KG1 (cell line): ENCODE data around the gene GALNT12.

Experiments
- DNase-seq: peaks from one replicate; lab custom pipeline; 2025; lab: John Stamatoyannopoulos, UW

GALNT12 gene

DNA sequence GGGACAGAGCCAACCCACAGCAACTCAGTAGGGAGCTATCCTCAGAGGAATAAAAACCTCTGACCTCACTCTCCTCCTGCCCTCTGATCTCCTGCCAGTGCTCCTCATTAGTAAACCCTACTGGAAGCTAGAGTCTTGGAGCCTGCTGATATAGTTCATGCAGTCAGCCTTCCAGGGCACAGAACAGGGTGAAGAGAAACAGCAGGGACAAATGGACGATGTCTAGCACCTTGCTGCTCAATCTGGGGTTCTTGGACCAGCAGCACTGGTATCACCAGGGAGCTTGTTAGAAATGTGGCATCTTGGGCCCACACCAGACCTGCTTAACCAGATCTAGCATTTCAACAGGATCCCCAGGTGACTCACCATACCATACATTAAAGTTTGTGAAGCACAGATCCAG lies 5.5 kb upstream of the GALNT12 start:
- no peak for DNase-seq

GRCh38 chr9:98804083-98804482 lies 3.4 kb upstream of the GALNT12 start:
- no peak for DNase-seq

DNA sequence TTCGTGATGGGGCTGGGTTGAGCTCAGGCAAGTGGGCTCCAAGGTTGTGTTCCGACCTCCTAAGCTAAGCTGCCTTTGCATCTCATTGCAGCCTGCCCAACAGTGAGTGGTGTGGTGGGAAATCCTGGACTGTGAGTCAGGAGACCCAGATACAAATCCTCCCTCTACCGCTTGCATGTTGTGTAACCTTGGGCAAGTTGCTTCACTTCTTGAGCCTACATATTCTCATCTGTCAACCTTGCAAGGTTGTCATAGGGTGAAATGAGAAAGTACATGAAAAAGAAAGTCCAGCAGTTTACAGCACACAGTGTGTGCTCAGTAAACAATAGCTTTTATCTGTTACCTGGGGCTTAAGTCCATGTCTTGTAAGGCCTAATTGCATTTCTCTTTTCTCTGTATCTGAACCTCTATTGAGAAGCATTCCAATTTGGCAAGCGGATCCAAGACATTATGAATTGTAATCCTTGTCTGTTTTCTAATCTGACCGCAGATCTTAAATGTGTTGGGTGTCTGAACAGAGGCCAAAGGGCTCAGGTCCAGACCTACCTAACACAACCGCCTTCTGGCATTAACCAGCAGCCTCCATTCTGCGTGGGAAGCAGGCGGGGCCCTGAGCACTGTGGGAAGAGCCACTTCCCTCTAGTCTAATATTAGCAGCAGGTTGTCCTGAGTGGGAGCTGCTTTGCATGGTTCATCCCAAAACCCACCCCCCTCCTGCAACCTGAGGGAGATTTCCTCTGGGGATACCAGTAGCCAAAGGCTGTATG lies 1.8 kb upstream of the GALNT12 start:
- DNase-seq, result no peak

GRCh38 chr9:98806394-98807035 lies 955 bp upstream of the GALNT12 start:
- DNase-seq, result no peak

- DNase-seq, result no peak
Observed at GRCh38 chr9:98807814-98808195, 335 bp downstream of the GALNT12 start.

DNA sequence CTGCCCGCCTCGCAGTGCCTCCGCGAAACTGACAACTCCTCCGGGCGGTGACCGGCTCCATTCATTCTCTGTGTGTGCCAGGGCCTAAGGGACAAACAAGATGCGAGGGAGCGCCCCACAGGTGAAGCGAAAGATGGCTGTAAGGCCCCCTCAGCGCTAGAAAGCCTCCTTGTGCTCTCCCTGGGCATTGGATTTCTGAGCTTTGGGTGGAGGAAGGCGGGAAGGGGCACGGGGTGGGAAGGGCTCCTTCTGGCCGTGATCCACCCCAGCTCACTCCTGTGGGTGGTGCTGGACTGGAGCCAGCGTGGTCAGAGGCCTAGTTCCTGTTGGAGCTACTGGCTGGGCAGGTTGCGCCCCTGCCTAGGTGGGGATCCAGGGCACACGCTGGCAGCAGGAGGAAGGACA lies 943 bp downstream of the GALNT12 start:
- no peak for DNase-seq

GRCh38 chr9:98808875-98809274 lies 1.4 kb downstream of the GALNT12 start:
- no peak for DNase-seq

DNA sequence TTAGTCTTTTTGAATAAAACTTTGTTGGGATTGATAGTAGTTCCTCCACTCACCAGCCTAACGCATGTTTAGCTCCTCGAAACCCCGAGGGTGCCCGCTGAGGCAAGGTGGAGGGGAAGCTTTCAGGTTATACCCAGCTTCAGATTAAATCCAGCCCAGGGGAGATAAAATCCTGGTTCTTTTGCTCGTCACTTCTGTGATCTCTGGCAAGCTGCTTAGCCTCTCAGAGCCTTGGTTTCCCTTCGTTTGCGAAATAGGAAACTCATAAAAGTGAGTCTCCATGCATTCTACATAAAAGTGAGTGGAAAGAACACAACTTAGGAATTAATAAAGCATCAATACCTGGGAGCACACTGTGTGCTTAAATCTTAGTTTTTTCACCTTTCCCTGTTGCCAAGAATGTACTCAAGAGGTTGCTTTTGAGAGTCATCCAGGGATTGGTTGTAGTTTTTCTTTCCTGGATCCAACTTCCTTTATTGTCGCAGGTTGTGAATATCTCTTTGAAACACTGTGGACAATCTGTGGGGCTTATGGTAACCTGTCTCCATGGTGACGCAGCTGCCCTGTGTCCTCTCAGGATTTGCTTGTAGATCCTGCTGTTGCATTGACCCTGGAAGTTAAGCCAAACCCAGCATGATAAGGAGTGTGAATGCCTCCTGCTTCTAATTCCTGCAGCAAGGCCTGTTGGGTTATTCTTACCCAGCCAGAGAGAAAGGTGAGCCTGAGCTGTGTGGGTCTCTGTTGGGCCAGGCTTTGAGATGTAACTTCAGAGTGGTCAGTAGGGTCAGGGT lies 2.0 kb downstream of the GALNT12 start:
- DNase-seq, result no peak

DNA sequence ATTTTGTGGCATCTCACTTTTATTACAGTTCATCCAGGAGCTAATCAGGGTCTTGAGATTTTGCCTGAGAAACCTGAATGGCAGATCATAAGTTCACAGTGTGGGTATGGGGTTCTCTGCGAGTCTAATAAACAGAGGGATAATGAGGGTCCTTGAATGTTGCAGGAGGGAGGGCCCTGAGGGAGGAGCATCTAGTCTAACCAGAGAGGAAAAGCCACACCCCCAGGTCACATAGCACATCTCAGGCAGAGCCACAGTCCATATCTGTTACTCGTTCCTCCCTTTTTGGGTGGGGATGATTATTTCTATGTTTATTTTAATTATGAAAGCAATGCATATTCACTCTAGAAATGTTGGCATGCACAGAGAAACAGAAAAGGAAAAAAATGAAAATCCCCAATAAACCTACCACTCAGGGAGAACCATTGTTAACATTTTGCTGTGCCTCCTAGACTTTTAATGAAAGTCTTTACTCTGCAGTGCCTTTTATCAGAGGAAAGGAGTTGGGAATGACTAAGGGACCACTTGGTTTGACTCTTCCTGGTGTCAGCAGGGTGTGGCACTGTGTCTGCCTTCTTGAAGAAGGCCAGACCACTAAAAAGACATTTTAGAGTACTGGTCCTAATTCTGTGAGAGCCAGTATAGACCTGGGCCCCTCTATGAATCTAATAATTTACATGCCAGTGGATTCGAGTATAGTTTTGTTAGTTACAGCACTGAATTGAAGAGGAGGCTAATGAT lies 2.8 kb downstream of the GALNT12 start:
- no peak for DNase-seq

- no peak for DNase-seq
Observed at GRCh38 chr9:98811051-98811650, 3.7 kb downstream of the GALNT12 start.

DNA sequence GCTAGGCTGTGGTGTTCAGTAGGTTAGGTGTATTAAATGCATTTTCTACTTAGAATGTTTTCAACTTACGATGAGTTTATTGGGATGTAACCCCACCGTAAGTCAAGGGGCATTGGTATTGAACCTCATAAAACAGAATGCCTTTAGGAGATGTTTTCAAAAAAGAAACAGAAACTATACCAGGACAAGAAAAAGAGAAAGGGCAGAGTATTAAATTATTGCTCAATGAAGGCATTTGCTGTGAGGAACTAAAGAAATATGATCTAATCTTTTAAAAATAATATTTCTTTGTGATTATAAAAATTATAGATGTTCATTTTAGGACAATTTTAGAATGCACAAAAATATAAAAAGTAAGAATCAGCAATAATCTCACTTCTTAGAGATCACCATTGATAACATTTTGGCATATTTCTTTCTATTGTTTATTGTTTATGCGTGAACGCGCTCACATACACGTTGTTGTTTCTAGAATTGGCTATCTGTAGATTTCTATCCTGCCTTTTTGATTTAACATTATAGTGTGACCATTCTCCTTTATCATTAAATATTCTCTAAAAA lies 8.0 kb downstream of the GALNT12 start:
- no peak for DNase-seq

DNA sequence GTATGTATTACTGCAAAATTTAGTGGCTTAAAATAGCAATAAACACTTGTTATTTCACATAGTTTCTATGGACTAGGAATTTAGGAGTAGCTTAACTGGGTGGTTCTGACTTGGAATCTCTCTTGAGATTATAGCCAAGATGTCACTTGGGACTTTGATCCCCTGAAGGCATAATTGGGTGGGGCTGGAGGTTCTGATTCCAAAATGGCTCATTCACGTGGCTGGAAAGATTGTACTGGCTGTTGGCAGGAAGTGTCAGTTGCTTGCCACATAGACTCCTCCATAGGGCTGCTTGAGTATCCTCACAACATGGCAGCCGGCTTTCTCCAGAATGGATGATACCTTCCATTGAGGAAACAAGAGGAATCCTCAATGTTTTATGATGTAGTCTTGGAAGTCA lies 11.3 kb downstream of the GALNT12 start:
- no peak for DNase-seq

- DNase-seq, result no peak
Observed at GRCh38 chr9:98819231-98819630, 11.8 kb downstream of the GALNT12 start.

- DNase-seq, result no peak
Observed at GRCh38 chr9:98821831-98822230, 14.4 kb downstream of the GALNT12 start.

- DNase-seq, result no peak
Observed at GRCh38 chr9:98822661-98823060, 15.2 kb downstream of the GALNT12 start.

DNA sequence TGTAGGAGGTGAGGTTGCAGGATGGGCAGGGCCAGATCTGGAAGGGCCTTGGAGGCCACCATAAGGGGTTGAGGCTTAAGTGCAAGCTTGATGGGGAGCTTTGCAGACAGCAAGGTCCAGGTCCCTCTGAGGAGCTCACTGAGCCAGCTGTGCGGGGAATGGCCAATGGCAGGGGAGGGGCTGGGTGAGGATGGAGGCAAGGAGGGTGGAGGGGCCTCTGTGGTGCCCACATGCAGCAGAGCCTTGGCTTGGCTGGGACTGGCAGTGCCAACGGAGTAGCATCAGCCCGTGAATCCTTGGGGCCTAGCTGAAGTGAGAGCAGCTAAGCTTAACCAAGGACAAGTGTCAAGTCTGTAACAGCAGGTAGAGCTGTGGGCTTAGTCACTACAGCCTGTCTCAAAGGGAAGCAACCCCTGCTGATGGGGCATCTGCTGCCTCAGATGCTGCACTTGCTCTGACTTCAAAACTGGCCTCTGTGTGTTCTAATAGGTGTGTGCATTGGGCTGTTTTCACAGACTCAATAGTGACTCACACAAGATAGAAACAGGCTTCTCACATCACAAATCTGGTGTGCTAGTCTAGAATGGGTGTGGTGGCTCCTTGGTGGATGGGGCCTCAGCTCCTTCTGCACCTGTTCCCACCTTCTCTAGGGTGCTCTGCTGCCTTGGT lies 16.3 kb downstream of the GALNT12 start:
- DNase-seq, result no peak

GRCh38 chr9:98825414-98825813 lies 17.9 kb downstream of the GALNT12 start:
- DNase-seq, result no peak

GRCh38 chr9:98826716-98827115 lies 19.2 kb downstream of the GALNT12 start:
- DNase-seq, result no peak

DNA sequence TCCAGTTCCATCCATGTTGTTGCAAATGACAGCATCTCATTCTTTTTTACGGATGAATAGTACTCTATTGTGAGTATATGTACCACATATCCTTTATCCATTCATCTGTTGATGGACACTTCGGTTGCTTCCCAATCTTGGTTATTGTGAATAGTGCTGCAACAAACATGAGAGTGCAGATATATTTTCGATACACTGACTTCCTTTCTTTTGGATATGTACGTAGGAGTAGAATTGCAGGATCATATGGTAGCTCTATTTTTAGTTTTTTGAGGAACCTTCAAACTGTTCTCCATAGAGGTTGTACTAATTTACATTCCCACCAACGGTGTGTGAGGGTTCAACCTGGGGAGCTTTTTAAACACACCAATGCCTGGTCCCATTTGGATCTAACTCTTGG lies 22.3 kb downstream of the GALNT12 start:
- DNase-seq, result no peak

DNA sequence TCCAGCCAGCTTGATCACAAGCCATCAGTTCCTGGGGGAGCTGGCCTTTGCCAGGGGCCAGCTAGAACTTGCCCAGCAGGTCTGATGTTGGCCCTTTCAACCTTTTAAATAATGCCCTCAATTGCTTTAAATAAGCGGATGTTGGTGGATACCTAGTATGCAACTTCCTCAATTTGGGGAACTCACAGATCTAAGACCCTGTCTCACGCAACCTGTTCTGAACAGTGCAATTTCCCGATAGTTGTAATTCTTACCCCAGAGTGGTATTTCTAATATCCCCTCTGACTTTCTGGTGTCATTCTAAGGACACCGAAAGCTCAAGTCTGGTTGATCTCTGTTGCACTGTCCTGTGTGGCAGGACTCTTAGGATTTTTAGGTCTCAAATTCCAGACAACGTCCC lies 23.1 kb downstream of the GALNT12 start:
- no peak for DNase-seq

GRCh38 chr9:98831696-98832095 lies 24.2 kb downstream of the GALNT12 start:
- no peak for DNase-seq
